Measurements from ENCODE around the gene PRR20D. TPM values are rescaled to one million over a fixed set of nuclear protein-coding genes. Genes with fewer than 3 reads are reported as not detected.

PRR20D gene
- total and polyA plus RNA-seq, 2 of the 13 experiments (the other 11 are each of a cell fraction or from before 2014, with no cell fraction given): not detected

- in situ Hi-C loops (cut with HindIII; ENCODE audit: extremely low pct_ligation_motif_present, low pct_unique_long_range_greater_than_20kb) (no loop called here), intact Hi-C loops (cut with micrococcal nuclease; ENCODE audit: unreplicated experiment) (no loop called here)
- ATAC-seq (no peak), DNase-seq (ENCODE audit: low spot score) (no peak), FAIRE-seq (no peak)
- ChIA-PET CTCF (ENCODE audit: low intra/inter-chr PET ratio, low total read pairs) (no interaction called here), POLR2A (no interaction called here)
- Histone ChIP-seq H4K20me1 (ENCODE audit: insufficient read depth, low read length) (no peaks in the 10 kb centered on the region), H3K4me1 (ENCODE audit: insufficient read depth, low read length) (no peaks in the 10 kb centered on the region), H3K79me2 (ENCODE audit: insufficient read depth, low read length) (no peaks in the 10 kb centered on the region), H3K4me2 (ENCODE audit: low read depth, low read length) (no peak overlapping the region), H3K4me3 (replicated peaks in 1 of 3; ENCODE audit: insufficient read depth in 1 of 3, low read depth in 2 of 3, low read length in 3 of 3) (no peak overlapping the region), H3K27me3 (ENCODE audit: control insufficient read depth in 1 of 2, insufficient read depth in 2 of 2, low read length in 2 of 2) (no peaks in the 10 kb centered on the region), H2AFZ (ENCODE audit: low read length) (no peak overlapping the region), H3K9ac (ENCODE audit: insufficient read depth, low read depth, low read length) (no peak overlapping the region), H3K9me3 (ENCODE audit: low read length) (peaks cover 34% of the 10 kb centered on the region), H3K36me3 (replicated peaks in 1 of 2; ENCODE audit: control insufficient read depth in 1 of 2, insufficient read depth in 2 of 2, low read length in 2 of 2) (no peaks in the 10 kb centered on the region), H3K27ac (ENCODE audit: extremely low read length, insufficient read depth, low read length) (no peak overlapping the region)
- BruUV-seq (replicated peaks): no TSS peak
- WGBS (ENCODE audit: low lambda C conversion rate): 65% methylated on average over 5 of the region's 5 CpGs
- TF ChIP-seq YEATS4 (CRISPR knock-in tag; IDR thresholded peaks at IDR 0.05; ENCODE audit: borderline replicate concordance) (no peak), ZBTB21 (CRISPR knock-in tag; IDR thresholded peaks at IDR 0.05) (no peak), MEF2D (CRISPR knock-in tag; IDR thresholded peaks at IDR 0.05) (no peak), CHD4 (IDR thresholded peaks at IDR 0.05; ENCODE audit: borderline replicate concordance, low read length) (no peak), AKNA (CRISPR knock-in tag; IDR thresholded peaks at IDR 0.05; ENCODE audit: borderline replicate concordance) (no peak), DPF2 (CRISPR knock-in tag; IDR thresholded peaks at IDR 0.05; ENCODE audit: borderline replicate concordance, low read depth) (no peak), ZHX2 (IDR thresholded peaks at IDR 0.05; ENCODE audit: low read depth) (no peak), ZHX2 (CRISPR knock-in tag; IDR thresholded peaks at IDR 0.05; ENCODE audit: borderline replicate concordance) (no peak), TMF1 (CRISPR knock-in tag; IDR thresholded peaks at IDR 0.05; ENCODE audit: low read depth) (no peak), ZNF777 (CRISPR knock-in tag; IDR thresholded peaks at IDR 0.05) (no peak), MYNN (CRISPR knock-in tag; IDR thresholded peaks at IDR 0.05; ENCODE audit: low read depth) (no peak), MBNL3 (CRISPR knock-in tag; conservative IDR thresholded peaks at IDR 0.05) (no peak), ZNF747 (CRISPR knock-in tag; IDR thresholded peaks at IDR 0.05; ENCODE audit: borderline replicate concordance) (no peak), CREBL2 (CRISPR knock-in tag; IDR thresholded peaks at IDR 0.05; ENCODE audit: borderline replicate concordance) (no peak), ZNF10 (CRISPR knock-in tag; IDR thresholded peaks at IDR 0.05; ENCODE audit: borderline replicate concordance, low read depth) (no peak)
These were observed 21.4 kb upstream of the PRR20D start for GRCh38 chr13:57138988-57139387.

All from HepG2 (cell line).